ENCODE measurements around the gene YWHAG.

The YWHAG gene

DNA sequence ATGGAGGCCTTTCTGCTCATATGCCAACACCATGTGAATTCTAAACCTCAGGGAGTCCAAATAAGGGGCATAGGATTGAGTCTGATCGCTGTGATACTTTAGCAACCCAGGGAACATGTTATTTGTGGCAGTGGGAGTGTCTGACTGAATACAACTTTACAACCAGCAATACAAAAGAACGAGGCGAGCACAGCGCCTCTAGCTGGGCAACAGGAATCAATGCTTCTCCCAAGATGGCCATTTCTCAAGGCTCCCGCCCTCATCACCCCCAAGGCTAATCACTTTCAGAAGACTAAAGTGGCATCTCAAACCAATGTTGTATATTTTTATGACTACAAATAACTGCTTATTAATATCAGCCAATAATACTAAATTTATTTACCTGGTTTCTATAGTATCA, 28.1 kb downstream of the YWHAG start:
- H3K4me3 ChIP-seq (ENCODE audit: low read depth, low read length): no peak overlapping the region
- TF ChIP-seq, protein P1, sequence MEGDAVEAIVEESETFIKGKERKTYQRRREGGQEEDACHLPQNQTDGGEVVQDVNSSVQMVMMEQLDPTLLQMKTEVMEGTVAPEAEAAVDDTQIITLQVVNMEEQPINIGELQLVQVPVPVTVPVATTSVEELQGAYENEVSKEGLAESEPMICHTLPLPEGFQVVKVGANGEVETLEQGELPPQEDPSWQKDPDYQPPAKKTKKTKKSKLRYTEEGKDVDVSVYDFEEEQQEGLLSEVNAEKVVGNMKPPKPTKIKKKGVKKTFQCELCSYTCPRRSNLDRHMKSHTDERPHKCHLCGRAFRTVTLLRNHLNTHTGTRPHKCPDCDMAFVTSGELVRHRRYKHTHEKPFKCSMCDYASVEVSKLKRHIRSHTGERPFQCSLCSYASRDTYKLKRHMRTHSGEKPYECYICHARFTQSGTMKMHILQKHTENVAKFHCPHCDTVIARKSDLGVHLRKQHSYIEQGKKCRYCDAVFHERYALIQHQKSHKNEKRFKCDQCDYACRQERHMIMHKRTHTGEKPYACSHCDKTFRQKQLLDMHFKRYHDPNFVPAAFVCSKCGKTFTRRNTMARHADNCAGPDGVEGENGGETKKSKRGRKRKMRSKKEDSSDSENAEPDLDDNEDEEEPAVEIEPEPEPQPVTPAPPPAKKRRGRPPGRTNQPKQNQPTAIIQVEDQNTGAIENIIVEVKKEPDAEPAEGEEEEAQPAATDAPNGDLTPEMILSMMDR (IDR thresholded peaks at IDR 0.05; ENCODE audit: borderline replicate concordance, insufficient read depth, low read depth, low read length): no peak

DNA sequence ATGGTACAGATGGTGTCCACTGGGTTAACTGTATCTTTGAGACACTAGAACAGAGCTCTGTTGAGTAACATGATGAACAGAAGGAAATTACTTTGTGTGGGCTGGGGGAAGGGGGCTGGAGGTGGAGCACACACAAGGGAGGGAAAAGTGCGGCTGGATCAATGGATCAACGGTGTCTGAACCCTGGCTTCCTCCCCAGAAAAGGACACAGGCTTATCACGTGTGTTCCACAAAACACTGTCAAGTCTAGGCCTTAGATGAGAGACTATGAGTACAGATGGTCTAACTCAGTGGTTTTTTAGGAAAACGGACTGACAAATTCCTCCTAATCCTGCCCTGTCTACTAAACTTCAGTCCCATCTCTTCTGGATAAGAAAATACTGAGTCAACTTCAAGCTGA, 28.5 kb downstream of the YWHAG start:
- no peak overlapping the region for H3K4me3 ChIP-seq (ENCODE audit: low read depth, low read length)
- TF ChIP-seq, protein P1 (IDR thresholded peaks at IDR 0.05; ENCODE audit: borderline replicate concordance, insufficient read depth, low read depth, low read length): no peak

DNA sequence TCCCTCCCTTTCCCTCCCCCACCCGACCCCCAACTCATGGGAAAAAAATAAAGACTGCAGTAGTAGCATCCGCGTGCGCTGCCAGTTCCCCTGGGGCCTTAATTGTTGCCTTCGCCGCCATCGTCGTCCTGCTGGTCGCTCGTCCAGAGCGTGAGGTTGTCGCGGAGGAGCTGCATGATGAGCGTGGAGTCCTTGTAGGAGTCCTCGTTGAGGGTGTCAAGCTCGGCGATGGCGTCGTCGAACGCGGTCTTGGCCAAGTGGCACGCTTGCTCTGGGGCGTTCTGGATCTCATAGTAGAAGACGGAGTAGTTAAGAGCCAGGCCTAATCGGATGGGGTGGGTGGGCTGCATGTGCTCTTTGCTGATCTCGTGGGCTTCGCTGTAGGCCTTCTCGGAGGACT, 29.3 kb downstream of the YWHAG start:
- TF ChIP-seq, protein P1 (IDR thresholded peaks at IDR 0.05; ENCODE audit: borderline replicate concordance, insufficient read depth, low read depth, low read length): no peak
- no peak overlapping the region for H3K4me3 ChIP-seq (ENCODE audit: low read depth, low read length)

DNA sequence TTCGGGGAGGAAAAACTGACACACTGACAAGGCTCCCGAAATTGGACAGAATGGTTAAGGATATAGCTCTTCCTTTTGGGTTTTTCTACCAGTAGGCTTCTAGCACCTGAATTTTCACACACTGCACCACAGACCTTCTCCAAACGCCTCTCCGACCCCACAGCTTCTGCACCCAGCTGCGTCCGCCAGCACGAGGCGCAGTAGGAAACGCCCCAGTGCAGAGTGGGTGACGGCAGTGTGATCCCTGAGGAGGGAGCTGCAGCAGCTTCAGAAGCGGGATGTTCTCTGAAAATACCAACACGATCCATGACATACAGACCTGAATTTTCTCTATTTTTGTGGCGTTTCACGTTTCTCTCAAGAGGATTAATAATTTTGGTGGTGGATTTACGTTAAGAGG, 30.4 kb downstream of the YWHAG start:
- H3K4me3 ChIP-seq (ENCODE audit: low read depth, low read length): no peak overlapping the region
- TF ChIP-seq, protein P1 (IDR thresholded peaks at IDR 0.05; ENCODE audit: borderline replicate concordance, insufficient read depth, low read depth, low read length): no peak

DNA sequence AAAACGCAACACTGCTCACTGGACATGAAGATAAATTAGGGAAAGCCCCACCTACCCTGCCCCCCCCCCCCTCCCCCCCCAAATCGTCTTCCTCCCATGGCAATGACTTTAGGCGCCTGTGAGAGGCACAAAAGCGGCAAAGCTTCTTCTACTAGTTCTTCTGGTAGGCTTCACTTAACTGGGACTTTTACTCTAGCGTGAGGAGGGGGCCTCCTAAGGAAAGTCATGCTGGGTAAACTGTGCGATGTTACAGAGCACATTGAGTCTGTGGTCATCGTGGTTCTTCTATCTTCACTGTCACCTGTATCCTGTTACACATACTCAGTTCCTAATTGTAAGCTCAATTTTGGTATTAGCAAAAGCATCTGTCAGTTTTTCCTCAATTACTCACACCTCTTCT, 31.2 kb downstream of the YWHAG start:
- H3K4me3 ChIP-seq (ENCODE audit: low read depth, low read length): no peak overlapping the region
- TF ChIP-seq, protein P1 (IDR thresholded peaks at IDR 0.05; ENCODE audit: borderline replicate concordance, insufficient read depth, low read depth, low read length): no peak

DNA sequence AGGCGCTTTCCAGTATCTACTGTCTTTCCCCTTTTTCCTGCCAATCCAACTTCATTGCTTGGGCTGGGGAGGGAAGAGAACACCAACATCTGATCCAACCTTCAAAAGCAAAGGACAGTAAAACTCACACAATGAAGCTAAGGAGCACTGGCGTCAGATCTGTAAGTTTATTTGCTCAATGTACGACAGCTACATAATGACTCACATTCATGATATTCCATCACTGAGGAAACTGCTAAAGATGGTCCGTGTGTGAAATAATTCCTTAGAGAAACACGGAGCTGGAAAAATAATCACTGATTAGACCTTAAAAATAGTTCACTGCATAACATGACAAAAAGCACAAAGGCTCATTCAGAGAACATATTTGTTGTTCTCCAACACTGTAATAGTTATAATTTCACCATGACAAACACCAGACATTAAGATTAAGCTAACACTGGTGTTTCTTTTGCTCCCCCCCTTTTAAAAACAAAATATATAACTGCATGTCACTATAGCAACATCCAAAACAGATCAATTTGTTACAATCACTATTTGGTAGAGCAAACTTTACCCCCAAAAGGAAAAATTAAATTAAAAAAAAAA, 32.1 kb downstream of the YWHAG start:
- TF ChIP-seq, protein P1 (IDR thresholded peaks at IDR 0.05; ENCODE audit: borderline replicate concordance, insufficient read depth, low read depth, low read length): no peak

DNA sequence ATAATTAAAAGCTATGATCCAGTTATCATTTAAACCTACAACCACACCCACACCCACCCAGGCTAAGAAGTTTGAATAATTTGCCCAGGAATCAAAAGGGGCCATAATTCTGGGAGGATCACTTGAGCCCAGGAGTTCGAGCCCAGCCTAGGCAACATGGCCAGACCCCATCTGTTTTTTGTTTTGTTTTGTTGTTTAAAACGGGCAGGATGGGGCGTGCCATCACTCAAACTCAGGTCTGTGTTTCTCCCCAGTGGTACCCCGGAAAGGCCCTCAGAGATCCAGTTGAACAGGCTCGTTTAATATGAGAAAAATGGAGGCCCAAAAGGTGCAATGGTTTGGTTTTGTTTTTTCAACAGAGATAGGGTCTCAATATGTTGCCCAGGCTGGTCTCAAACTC, 33.0 kb downstream of the YWHAG start:
- TF ChIP-seq, protein P1 (IDR thresholded peaks at IDR 0.05; ENCODE audit: borderline replicate concordance, insufficient read depth, low read depth, low read length): no peak

More for the DNA sequence above, 32.1 kb downstream of the YWHAG start:
- no peak overlapping the region for H3K4me3 ChIP-seq (ENCODE audit: low read depth, low read length)

More for the DNA sequence above, 33.0 kb downstream of the YWHAG start:
- no peak overlapping the region for H3K4me3 ChIP-seq (ENCODE audit: low read depth, low read length)
